HCT116 (cell line): ENCODE results near the gene RHBDD1.

Experiments used
- CBX3 ChIP-seq: IDR thresholded peaks from 2 replicates; pipeline ENCODE4 v1.6.1; 2012; ENCODE audit warnings: low read depth
- EZH2 ChIP-seq: fragments of 200-600 bp; sonication (generic); IDR thresholded peaks from 2 replicates; pipeline ENCODE4 v1.6.1; 2017; ENCODE audit warnings: antibody characterized with exemption, mixed run types
- EZH2phosphoT487 ChIP-seq: fragments of 200-600 bp; IDR thresholded peaks from 2 replicates; pipeline ENCODE4 v1.6.1; 2018; ENCODE audit warnings: antibody characterized with exemption, borderline replicate concordance
- POLR2A ChIP-seq: IDR thresholded peaks from 2 replicates; pipeline ENCODE4 v1.7.0; 2011; ENCODE audit warnings: borderline replicate concordance; ENCODE audit not compliant: insufficient read depth, insufficient read length; ENCODE audit errors: extremely low read depth
- POLR2AphosphoS5 ChIP-seq: IDR thresholded peaks from 2 replicates; pipeline ENCODE4 v1.6.1; 2011; ENCODE audit warnings: mild to moderate bottlenecking, low read depth, low read length, moderate library complexity
- TF ChIP-seq, protein P1 (sequence below), 3 experiments: fragments of 200-600 bp in 1 of 3; sonication (generic) in 1 of 3; IDR thresholded peaks in 2 of 3; conservative IDR thresholded peaks in 1 of 3; 2 replicates each; pipeline ENCODE4 v1.5.1; 2012 to 2017; ENCODE audit warnings: low read depth in 2 of 3, low read length in 2 of 3, antibody characterized with exemption in 1 of 3, borderline replicate concordance in 1 of 3, control low read depth in 1 of 3, mild to moderate bottlenecking in 1 of 3, mixed read lengths in 1 of 3, mixed run types in 1 of 3, moderate library complexity in 1 of 3; ENCODE audit not compliant: insufficient read depth in 1 of 3

GRCh38 chr2:226984750-226985582, 149.1 kb downstream of the RHBDD1 start:
- TF ChIP-seq POLR2AphosphoS5 = no peak
- TF ChIP-seq, protein P1, sequence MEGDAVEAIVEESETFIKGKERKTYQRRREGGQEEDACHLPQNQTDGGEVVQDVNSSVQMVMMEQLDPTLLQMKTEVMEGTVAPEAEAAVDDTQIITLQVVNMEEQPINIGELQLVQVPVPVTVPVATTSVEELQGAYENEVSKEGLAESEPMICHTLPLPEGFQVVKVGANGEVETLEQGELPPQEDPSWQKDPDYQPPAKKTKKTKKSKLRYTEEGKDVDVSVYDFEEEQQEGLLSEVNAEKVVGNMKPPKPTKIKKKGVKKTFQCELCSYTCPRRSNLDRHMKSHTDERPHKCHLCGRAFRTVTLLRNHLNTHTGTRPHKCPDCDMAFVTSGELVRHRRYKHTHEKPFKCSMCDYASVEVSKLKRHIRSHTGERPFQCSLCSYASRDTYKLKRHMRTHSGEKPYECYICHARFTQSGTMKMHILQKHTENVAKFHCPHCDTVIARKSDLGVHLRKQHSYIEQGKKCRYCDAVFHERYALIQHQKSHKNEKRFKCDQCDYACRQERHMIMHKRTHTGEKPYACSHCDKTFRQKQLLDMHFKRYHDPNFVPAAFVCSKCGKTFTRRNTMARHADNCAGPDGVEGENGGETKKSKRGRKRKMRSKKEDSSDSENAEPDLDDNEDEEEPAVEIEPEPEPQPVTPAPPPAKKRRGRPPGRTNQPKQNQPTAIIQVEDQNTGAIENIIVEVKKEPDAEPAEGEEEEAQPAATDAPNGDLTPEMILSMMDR (IDR thresholded peaks at IDR 0.05 in 2 of 3, conservative IDR thresholded peaks at IDR 0.05 in 1 of 3; ENCODE audit: borderline replicate concordance in 1 of 3, insufficient read depth in 1 of 3, low read depth in 2 of 3, low read length in 2 of 3) = peak; percentile 56 to 83 (median 68); a peak in 5 of 6 replicates
- no peak for TF ChIP-seq POLR2A
- TF ChIP-seq CBX3 = no peak
- no peak for TF ChIP-seq EZH2phosphoT487
- TF ChIP-seq EZH2 = no peak
